AG04449 (cell line): ENCODE results near the gene TOPAZ1.

Experiments used
- CTCF ChIA-PET: fragments of 350-600 bp; formaldehyde crosslinking; extraction: SDS; loops from one replicate; lab custom pipeline; 2021; ENCODE audit warnings: antibody characterized with exemption; lab: Yijun Ruan, JAX
- POLR2A ChIA-PET: fragments of 400-600, 350-600 bp; formaldehyde crosslinking; extraction: SDS; loops from one replicate; lab custom pipeline; 2020; ENCODE audit warnings: antibody characterized with exemption, inconsistent platforms; lab: Yijun Ruan, JAX
- DNase-seq: peaks from one replicate; pipeline ENCODE4 v3.0.0-alpha.2; 2010; ENCODE audit warnings: low read depth, low spot score
- H3K4me3 ChIP-seq: 2 replicates; pipeline ENCODE4 v1.5.1; 2011; ENCODE audit warnings: low read depth, mild to moderate bottlenecking, control low read depth, low read length
- CTCF ChIP-seq: IDR thresholded peaks from one replicate; pipeline ENCODE4 v1.5.1; 2011; ENCODE audit warnings: mild to moderate bottlenecking, moderate library complexity, low read length, control low read depth, inconsistent platforms; ENCODE audit not compliant: insufficient read depth; ENCODE audit errors: missing control alignments

Gene TOPAZ1

GRCh38 chr3:44248152-44248551 is 6.5 kb downstream of the TOPAZ1 start:
- DNase-seq = no peak
- H3K4me3 ChIP-seq = no peak overlapping the region
- ChIA-PET CTCF (interaction anchor here (1.5 kb wide), 1 partner anchor 10 kb away, joined by 4 read pairs; no protein-coding TSS in a partner anchor), POLR2A (no interaction called here)
- TF ChIP-seq CTCF = no peak

GRCh38 chr3:44252332-44252959 is 10.8 kb downstream of the TOPAZ1 start:
- no peak for TF ChIP-seq CTCF
- no peak overlapping the region for H3K4me3 ChIP-seq
- DNase-seq = no peak
- ChIA-PET POLR2A (no interaction called here), CTCF (interaction anchor here (1.0 to 3.0 kb wide), 2 partner anchors 16 to 19 kb away, joined by 3 to 11 read pairs; no protein-coding TSS in a partner anchor)

GRCh38 chr3:44259404-44259803 is 17.7 kb downstream of the TOPAZ1 start:
- no peak for TF ChIP-seq CTCF
- H3K4me3 ChIP-seq = no peak overlapping the region
- ChIA-PET CTCF (no interaction called here), POLR2A (no interaction called here)
- no peak for DNase-seq

GRCh38 chr3:44264146-44264545 is 22.5 kb downstream of the TOPAZ1 start:
- CTCF ChIA-PET = no interaction called here
- no peak for TF ChIP-seq CTCF
- no peak overlapping the region for H3K4me3 ChIP-seq
- DNase-seq = no peak
- POLR2A ChIA-PET = no interaction called here

- POLR2A ChIA-PET = no interaction called here
- DNase-seq = no peak
- CTCF ChIA-PET = no interaction called here
- no peak for TF ChIP-seq CTCF
- H3K4me3 ChIP-seq = no peak overlapping the region
These were observed 24.1 kb downstream of the TOPAZ1 start for GRCh38 chr3:44265815-44266214.

GRCh38 chr3:44272191-44272590 is 30.5 kb downstream of the TOPAZ1 start:
- POLR2A ChIA-PET = no interaction called here
- DNase-seq = no peak
- H3K4me3 ChIP-seq = no peak overlapping the region
- CTCF ChIA-PET = no interaction called here
- no peak for TF ChIP-seq CTCF
